Frontal cortex (tissue), 4 donors: ENCODE data around the gene ARHGAP21. TPM values are rescaled to one million over a fixed set of nuclear protein-coding genes. Genes with fewer than 3 reads are reported as not detected.
"Not testable (repeated sequence)": the region's sequence is repeated elsewhere in the genome, so short reads cannot be mapped to it uniquely, and the experiment has no call there.

ENCODE experiments used
- DNase-seq, 2 donors: peaks; one replicate each; pipeline ENCODE4 v3.0.0; 2012; ENCODE audit warnings: low spot score in 2 of 2
- FAIRE-seq: peaks from 2 replicates; lab custom pipeline; 2012; peaks lifted over from hg19 to GRCh38; lab: Jason Lieb, UNC
- total RNA-seq: library from RNA; depleted of rRNA; stranded (reverse); fragments of >200 nt; gene quantifications from one replicate; pipeline ENCODE4 v1.2.3, GENCODE V29; 2014
- donor health status: control.
- donor health status: control.
- donor health status: control.

ARHGAP21 gene
- total RNA-seq, 1 donor from 2014 or later = 228 TPM

GRCh38 chr10:24645784-24646183, 77.9 kb downstream of the ARHGAP21 start:
- FAIRE-seq = no peak
- DNase-seq = no peak

GRCh38 chr10:24645022-24645421, 78.7 kb downstream of the ARHGAP21 start:
- no peak for DNase-seq
- no peak for FAIRE-seq

- DNase-seq = no peak
- no peak for FAIRE-seq
These were observed 79.9 kb downstream of the ARHGAP21 start for GRCh38 chr10:24643679-24644209.

GRCh38 chr10:24642921-24643678, 80.6 kb downstream of the ARHGAP21 start:
- DNase-seq (peak in 1 of 2 donors; percentile 28), FAIRE-seq (no peak)

GRCh38 chr10:24639124-24639523, 84.6 kb downstream of the ARHGAP21 start:
- FAIRE-seq (no peak), DNase-seq (no peak)

- no peak for DNase-seq
- no peak for FAIRE-seq
These were observed 97.9 kb downstream of the ARHGAP21 start for GRCh38 chr10:24625778-24626177.

GRCh38 chr10:24623383-24623782, 100.3 kb downstream of the ARHGAP21 start:
- no peak for FAIRE-seq
- no peak for DNase-seq

GRCh38 chr10:24622781-24623301, 100.8 kb downstream of the ARHGAP21 start:
- DNase-seq = peak in 1 of 2 donors; percentile 7
- FAIRE-seq = no peak

GRCh38 chr10:24621035-24621795, 102.5 kb downstream of the ARHGAP21 start:
- not testable (repeated sequence) for FAIRE-seq, DNase-seq

- not testable (repeated sequence) for FAIRE-seq, DNase-seq
These were observed 103.7 kb downstream of the ARHGAP21 start for GRCh38 chr10:24619994-24620310.

- not testable (repeated sequence) for FAIRE-seq, DNase-seq
These were observed 104.2 kb downstream of the ARHGAP21 start for GRCh38 chr10:24619291-24619993.

- DNase-seq = no peak
- FAIRE-seq = no peak
These were observed 105.3 kb downstream of the ARHGAP21 start for GRCh38 chr10:24618401-24618800.

- FAIRE-seq (no peak), DNase-seq (no peak)
These were observed 105.8 kb downstream of the ARHGAP21 start for GRCh38 chr10:24617771-24618396.

GRCh38 chr10:24616536-24616935, 107.2 kb downstream of the ARHGAP21 start:
- no peak for DNase-seq
- FAIRE-seq = no peak

- DNase-seq (no peak), FAIRE-seq (peak; percentile 79)
These were observed 117.7 kb downstream of the ARHGAP21 start for GRCh38 chr10:24606021-24606420.

- FAIRE-seq (no peak), DNase-seq (no peak)
These were observed 118.5 kb downstream of the ARHGAP21 start for GRCh38 chr10:24605141-24605540.

GRCh38 chr10:24603333-24603732, 120.4 kb downstream of the ARHGAP21 start:
- DNase-seq = no peak
- FAIRE-seq = no peak

- FAIRE-seq (no peak), DNase-seq (no peak)
These were observed 125.7 kb downstream of the ARHGAP21 start for GRCh38 chr10:24597961-24598360.

GRCh38 chr10:24597426-24597825, 126.3 kb downstream of the ARHGAP21 start:
- DNase-seq = no peak
- FAIRE-seq = no peak
